T-helper 9 cell (primary cell): ENCODE results near the gene PITPNM3.
"Not testable (repeated sequence)": the region's sequence is repeated elsewhere in the genome, so short reads cannot be mapped to it uniquely, and the experiment has no call there.

ENCODE experiments used
- DNase-seq: peaks from one replicate; pipeline ENCODE4 v3.0.0-alpha.2; 2020

PITPNM3 gene

GRCh38 chr17:6497496-6498221 lies 58.7 kb downstream of the PITPNM3 start:
- no peak for DNase-seq

- DNase-seq = no peak
These were observed 59.5 kb downstream of the PITPNM3 start for GRCh38 chr17:6496640-6497441.

GRCh38 chr17:6496116-6496481 lies 60.3 kb downstream of the PITPNM3 start:
- DNase-seq = no peak

- DNase-seq = no peak
These were observed 60.8 kb downstream of the PITPNM3 start for GRCh38 chr17:6495450-6496115.

GRCh38 chr17:6494239-6494941 lies 62.0 kb downstream of the PITPNM3 start:
- no peak for DNase-seq

- DNase-seq = no peak
These were observed 63.3 kb downstream of the PITPNM3 start for GRCh38 chr17:6492892-6493674.

- DNase-seq = no peak
These were observed 65.2 kb downstream of the PITPNM3 start for GRCh38 chr17:6491071-6491700.

GRCh38 chr17:6489016-6489550 lies 67.3 kb downstream of the PITPNM3 start:
- DNase-seq = no peak

- no peak for DNase-seq
These were observed 68.3 kb downstream of the PITPNM3 start for GRCh38 chr17:6488008-6488539.

- no peak for DNase-seq
These were observed 68.9 kb downstream of the PITPNM3 start for GRCh38 chr17:6487251-6488007.

- DNase-seq = no peak
These were observed 70.5 kb downstream of the PITPNM3 start for GRCh38 chr17:6485646-6486412.

GRCh38 chr17:6483507-6483906 lies 72.8 kb downstream of the PITPNM3 start:
- DNase-seq = no peak

GRCh38 chr17:6482796-6483195 lies 73.6 kb downstream of the PITPNM3 start:
- not testable (repeated sequence) for DNase-seq

GRCh38 chr17:6482105-6482455 lies 74.3 kb downstream of the PITPNM3 start:
- no peak for DNase-seq

- no peak for DNase-seq
These were observed 76.1 kb downstream of the PITPNM3 start for GRCh38 chr17:6480303-6480675.

- no peak for DNase-seq
These were observed 76.6 kb downstream of the PITPNM3 start for GRCh38 chr17:6479622-6480302.

GRCh38 chr17:6478486-6478885 lies 77.9 kb downstream of the PITPNM3 start:
- DNase-seq = no peak

- DNase-seq = no peak
These were observed 78.4 kb downstream of the PITPNM3 start for GRCh38 chr17:6477831-6478383.

- DNase-seq = no peak
These were observed 79.6 kb downstream of the PITPNM3 start for GRCh38 chr17:6476810-6477179.
